Dermis blood vessel endothelial cell (primary cell): Measurements from ENCODE around the gene SRPK1. TPM values are rescaled to one million over a fixed set of nuclear protein-coding genes. Genes with fewer than 3 reads are reported as not detected.
"Not testable (repeated sequence)": the region's sequence is repeated elsewhere in the genome, so short reads cannot be mapped to it uniquely, and the experiment has no call there.

Experiments
- DNase-seq: peaks from one replicate; pipeline ENCODE4 v3.0.0; 2010
- total RNA-seq: library from RNA; depleted of rRNA; stranded (reverse); fragments of >200 nt; gene quantifications from 2 replicates; pipeline ENCODE4 v1.2.3, GENCODE V29; 2014

Gene SRPK1
- 68.4 and 73.0 TPM in 2 replicates for total RNA-seq

DNA sequence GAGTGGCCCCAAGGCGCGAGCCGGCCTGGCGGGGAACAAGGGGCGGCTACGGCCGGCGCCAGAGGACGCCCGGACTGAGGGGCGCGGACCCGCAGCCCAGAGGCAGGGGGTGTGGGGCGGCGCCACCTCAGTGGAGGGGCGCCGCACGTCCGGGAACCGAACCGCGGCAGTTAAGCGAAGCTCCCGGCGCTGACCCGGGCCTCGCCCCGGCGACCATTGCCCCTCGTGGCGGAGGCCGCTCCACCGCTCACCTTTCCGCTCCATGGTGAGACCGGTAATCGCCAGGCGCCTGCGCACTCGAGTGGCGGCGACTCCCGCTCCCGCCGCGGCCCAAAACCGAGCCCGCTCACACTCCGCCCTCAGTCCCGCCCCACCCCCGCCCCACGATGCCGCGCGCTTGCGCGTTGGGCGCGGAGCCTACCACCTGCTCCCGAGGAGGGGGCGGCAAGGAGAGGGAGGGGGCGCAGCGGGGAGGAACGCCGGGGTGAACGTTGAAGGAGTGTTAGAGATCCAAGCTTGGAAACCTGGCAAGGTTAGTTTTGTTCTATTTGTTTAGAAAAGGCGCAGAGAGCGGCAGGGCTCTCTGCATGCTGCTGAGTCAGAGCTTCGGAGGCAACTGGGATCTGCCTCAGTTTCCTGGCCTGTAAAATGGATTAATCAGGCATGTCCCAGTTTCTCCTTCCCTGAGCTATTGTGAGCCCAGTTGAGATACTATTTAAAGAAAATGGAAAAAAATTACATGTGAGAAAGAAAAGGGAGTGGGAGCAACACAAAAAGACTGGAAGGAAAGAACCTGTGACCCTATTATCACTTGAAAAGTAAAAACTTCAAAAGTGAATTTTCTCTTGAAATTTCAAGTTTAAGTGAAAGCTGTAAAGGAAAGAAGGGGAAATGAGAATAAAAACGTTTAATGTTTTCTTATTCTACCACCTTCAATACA, at the start of gene SRPK1:
Gene SRPK1 (minus strand): TSS at position 306 of the 940 bp plus-strand sequence. CDS start 42 bp downstream, at position 264.
- DNase-seq: peak; percentile 91

DNA sequence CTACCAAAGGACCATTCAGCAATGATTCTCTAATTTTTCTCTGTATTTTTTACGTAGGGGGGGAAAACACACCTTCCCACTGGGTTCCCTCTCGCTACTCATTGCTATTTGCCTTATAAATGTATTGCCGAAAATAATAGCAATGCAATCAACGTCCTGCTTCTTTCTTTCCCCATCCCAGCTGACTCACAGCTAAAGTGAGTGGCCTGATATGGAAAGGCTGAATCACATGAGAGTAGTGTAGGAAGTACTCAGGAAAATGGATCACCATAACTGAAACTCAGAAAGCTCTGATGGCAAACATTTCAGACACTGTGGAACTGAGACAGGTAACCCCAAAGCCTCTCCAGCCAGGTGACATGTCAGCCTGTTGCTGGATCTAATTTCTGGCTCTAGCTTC, 49.3 kb upstream of the SRPK1 start:
- DNase-seq: peak; percentile 84

DNA sequence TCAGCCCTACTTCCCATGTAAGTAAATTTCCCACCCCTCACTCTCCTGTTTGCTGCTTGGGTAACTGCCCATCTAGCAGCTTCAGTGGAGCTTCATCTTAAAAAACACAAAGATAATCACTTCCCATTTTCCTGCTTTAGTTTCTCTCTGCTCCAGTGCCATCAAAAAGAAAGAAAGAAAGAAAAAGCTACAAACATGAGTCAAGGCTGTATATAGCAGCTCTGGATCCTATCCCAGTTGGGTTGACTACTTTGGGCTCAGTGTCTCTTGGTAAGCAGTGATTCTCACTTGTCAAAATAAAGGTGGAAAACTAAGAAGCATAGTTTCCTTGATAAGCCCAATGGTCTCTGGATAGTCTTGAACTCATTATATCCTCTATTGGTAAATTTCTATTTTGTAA, 48.7 kb upstream of the SRPK1 start:
- DNase-seq: no peak

DNA sequence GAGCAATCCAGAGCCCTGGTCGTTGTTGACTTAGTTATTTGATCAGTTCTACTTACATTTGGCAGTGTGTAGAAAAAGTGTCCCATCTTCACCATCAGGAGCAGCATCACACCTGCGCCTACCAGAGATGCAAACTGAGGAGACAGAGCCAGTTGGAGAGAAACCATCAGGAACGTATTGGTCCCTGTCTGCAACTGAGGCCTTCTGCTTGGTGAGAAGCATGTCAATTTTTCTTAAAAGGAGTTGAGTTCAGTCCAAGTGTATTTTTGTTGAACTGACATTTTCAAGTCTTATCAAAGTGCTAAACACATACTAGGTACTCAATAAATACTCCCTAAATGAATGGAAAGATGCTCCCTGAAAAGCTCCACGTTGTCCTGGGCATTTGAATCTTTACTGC, 47.9 kb upstream of the SRPK1 start:
- no peak for DNase-seq

DNA sequence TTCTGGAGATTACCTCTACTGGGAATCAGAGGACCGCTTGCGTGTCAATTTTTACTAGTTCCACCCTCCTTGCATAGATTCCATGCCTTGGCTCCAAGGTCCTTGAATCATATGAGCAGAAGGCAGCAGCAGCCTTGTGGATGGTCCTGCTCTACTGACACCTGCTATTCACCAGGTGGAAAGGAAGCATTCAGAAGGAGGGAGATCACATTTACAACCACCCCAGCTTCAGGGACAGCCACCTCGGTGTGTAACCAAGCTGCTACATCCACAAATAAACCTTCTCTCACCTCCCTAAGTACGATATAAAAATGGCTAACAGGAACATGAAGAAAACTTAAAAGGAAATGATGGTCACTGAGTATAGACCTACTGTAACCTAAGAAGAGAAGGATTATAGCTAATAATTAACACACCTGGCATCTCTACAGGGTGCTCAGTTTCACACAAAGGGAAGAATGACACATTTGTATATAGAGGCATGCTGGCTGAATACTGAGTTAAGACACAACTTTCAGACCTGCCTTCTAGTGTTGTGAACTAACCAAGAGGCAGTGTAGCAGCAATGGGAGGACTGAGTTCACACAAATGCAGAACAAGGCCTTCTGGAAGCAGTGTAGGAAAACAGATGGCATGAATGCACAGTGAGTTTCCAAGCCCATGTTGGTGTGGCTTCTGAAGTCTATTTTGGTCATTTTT, 46.3 kb upstream of the SRPK1 start:
- DNase-seq: no peak

DNA sequence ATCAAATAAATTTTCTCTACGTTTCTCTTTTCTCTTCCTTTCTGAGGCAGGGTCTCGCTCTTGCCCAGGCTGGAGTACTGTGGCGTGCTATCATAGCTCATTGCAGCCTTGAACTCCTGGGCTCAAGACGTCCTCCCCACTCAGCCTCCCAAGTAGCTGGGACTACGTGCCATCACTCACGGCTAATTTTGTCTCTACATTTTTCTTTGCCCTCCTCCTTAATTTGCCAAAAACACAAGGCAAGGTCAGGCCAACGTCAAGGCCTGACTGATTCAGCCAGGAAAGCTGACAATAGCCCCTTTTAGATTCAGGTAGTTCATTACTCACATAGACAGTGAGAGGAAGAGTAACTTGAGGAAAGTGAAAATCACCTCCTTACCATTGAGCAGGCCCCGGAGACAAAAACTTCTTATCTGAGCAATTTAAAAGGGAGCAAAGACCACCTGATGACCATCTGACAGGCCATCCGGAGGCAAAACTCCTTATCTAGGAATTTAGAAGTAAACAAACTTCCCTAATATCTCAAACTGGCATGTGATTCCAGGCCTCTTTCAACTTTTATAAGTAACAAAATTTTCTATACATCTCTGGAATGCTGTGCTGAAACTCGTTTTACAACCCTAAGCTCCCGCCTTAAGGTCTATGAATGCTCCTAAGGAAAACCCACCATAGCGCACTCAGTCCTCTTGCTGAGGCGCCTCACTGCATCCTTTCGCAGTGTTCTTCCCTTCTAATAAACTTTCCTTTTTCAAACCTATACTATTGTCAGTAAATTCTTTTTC, 42.1 kb upstream of the SRPK1 start:
- no peak for DNase-seq

DNA sequence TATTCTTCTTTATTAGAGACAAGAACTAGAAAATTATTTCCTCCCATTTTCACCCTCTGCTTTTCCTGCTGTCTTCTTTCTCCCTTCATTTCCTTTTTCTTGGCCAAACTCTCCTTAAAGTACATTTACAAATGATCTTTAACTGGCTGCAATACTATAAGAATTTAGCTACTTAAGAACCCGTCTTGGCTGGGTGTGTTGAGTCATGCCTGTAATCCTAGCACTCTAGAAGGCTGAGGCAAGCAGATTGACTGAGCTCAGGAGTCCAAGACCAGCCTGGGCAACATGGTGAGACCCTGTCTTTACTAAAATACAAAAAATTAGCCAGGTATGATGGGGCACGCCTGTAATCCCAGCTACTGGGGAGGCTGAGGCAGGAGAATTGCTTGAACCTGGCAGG, 39.3 kb upstream of the SRPK1 start:
- DNase-seq: no peak

DNA sequence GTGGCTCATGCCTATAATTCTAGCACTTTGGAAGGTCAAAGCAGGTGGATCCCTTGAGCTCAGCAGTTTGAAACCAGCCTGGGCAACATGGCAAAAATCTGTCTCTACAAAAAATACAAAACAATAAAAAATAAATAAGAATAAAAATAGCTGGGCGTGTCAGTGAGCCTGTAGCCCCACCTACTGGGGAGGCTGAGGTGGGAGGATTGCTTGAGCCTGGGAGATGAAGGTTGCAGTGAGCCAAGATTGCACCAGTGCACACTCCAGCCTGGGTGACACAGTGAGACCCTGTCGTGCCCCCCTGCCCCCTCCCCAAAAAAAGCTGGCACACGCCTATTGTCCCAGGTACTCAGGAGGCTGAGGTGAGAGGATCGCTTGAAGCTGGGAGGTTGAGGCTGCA, 35.1 kb upstream of the SRPK1 start:
- peak; percentile 11 for DNase-seq

DNA sequence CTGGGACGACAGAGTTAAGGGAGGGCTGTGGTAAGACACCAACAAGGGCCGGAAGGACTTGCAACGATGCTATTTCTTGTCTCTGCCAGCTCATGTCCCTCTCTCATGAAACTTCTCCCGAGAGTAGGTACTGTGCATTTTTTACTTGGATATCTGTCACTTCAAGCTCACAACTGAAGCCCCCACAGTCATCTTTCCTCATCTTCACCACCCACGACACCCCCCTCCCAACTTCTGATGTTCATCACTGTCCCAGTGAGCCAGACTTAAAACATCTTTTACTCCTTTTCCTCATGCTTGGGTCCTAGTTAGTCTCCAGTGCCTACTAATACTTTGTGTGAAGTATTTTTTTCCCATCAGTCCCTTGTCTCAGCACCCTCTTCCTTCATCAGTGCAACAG, 34.6 kb upstream of the SRPK1 start:
- no peak for DNase-seq

DNA sequence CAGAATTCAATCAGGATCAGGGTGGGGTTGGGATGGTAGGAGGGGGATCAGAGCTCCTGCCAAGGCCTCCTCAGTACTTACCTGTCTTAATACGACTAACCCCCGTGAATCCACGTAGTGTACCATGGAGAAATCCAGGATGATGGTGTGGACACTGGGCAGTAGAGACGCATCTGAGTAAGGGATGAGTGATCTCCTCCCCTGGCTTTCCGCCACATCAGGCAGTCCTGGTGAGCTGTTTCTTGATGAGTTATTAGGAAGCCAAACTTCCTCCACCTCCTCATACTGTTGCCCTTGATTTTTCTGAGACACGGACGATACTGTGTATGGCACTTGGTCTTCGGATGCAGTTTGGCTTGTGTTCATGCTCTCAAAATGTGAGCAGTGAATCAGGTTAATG, 34.2 kb upstream of the SRPK1 start:
- DNase-seq: peak; percentile 12

DNA sequence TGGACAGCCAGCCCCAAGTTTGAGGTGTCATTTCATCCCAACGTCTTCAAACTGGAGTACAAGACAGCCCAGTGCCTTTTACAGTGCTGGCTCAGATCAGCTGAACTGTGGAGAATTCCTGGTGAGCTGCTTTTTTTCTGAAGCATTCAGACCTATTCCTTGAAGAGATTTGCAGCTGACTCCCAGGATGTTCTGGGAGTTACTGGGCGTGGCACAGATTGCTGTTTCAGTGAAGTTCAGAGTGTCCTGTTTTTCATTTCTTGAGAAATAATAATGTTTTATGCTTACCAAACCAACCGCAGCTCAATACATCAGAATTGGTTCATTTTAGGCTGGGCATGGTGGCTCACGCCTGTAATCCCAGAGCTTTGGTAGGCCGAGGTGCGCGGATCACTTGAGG, 33.4 kb upstream of the SRPK1 start:
- DNase-seq: no peak

DNA sequence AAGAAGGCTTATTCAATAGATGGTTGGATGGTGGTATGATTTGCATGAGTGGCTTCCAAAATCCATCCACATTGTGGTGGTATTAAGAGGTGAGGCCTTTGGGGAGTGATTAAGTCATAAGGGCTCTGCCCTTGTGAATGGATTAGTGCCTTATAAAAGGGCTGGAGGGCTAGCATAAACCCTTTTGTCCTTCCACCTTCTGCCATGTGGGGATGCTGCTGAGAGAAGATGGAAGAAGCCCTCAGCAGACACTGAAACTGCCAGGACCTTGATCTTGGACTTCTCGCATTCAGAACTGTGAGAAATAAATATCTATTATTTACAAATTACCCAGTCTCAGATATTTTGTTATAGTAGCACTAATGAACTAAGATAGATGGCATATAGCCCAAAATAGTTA, 27.8 kb upstream of the SRPK1 start:
- peak; percentile 47 for DNase-seq

DNA sequence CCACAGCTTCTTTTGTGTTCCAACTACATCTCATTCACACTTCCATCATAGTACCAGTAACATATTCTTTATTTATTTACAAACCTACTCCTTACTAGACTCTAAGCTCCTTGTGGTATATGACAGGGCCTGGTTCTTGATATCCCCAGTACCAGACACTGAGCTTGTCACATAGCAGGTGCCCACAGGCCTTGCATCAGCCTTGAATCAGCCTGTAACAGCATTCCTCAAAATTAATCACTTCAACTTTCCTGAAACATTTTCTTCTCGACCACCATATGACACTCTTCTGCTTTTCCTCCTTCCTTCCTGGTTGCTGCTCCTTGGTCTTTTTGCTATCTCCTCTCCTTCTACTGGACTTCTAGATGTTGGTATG, 24.7 kb upstream of the SRPK1 start:
- DNase-seq: no peak

DNA sequence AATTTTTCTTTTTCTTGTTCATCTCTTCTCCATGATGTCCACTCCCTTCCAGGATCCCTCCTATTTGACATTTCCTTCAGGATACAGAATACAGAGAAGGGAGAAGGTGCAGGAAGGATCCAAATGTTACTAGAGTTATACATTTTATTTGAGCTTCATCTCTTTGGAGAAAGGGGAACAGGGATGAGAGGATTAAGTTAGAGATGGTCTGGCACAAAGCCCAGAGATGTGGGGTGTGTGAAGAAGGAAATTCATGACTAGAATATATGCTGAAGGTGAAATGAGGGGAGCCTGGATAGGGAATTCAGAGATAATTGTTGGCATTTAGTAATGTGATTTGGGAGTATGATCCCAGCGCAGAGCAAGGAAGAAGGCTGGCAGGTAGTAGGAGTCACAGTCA, 22.5 kb upstream of the SRPK1 start:
- no peak for DNase-seq

DNA sequence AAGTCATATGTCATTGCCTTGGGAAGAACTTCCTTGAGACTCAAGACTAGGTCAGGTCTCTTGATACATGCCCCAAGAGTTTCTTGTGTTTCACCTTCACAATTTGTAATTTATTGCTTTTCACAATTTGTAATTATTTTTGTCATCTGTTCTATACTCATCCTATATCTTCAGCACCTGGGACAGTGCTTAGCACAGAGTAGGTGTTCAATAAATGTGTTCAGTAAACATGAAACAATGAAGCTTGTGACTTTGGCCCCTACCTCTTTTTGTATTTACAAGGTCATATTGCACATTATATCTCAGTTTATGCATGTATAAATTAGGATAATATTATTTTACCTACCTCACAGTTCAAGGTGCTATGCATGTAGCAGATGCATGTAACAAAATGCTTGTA, 21.5 kb upstream of the SRPK1 start:
- no peak for DNase-seq

DNA sequence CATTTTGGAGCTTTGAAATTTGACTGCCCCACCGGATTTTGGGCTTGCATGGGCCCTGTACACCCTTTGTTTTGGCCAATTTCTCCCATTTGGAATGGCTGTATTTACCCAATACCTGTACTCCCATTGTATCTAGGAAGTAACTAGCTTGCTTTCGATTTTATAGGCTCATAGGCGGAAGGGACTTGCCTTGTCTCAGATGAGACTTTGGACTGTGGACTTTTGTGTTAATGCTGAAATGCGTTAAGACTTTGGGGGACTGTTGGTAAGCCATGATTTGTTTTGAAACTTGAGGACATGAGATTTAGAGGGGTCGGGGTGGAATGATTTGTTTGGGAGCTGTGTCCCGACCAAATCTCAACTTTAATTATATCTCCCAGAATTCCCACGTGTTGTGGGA, 20.3 kb upstream of the SRPK1 start:
- DNase-seq: not testable (repeated sequence)

DNA sequence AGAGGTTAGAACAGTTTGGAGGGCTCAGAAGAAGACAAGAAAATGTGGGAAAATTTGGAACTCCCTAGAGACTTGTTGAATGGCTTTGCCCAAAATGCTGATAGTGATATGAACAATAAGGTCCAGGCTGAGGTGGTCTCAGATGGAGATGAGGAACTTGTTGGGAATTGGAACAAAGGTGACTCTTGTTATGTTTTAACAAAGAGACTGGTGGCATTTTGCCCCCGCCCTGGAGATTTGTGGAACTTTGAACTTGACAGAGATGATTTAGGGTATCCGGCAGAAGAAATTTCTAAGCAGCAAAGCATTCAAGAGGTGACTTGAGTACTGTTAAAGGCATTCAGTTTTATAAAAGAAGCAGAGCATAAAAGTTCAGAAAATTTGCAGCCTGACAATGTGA, 19.1 kb upstream of the SRPK1 start:
- not testable (repeated sequence) for DNase-seq

DNA sequence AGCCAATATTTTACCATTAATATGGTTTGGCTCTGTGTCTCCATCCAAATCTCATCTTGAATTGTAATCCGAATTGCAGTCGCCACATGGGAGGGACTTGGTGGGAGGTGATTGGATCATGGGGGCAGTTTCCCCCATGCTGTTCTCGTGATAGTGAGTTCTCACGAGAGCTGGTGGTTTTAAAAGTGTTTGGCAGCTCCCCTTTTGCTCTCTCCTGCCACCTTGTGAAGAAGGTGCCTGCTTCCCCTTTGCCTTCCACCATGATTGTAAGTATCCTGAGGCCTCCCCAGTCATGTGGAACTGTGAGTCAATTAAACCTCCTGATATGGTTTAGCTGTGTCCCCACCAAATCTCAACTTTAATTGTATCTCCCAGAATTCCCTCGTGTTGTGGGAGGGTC, 18.4 kb upstream of the SRPK1 start:
- DNase-seq: not testable (repeated sequence)

DNA sequence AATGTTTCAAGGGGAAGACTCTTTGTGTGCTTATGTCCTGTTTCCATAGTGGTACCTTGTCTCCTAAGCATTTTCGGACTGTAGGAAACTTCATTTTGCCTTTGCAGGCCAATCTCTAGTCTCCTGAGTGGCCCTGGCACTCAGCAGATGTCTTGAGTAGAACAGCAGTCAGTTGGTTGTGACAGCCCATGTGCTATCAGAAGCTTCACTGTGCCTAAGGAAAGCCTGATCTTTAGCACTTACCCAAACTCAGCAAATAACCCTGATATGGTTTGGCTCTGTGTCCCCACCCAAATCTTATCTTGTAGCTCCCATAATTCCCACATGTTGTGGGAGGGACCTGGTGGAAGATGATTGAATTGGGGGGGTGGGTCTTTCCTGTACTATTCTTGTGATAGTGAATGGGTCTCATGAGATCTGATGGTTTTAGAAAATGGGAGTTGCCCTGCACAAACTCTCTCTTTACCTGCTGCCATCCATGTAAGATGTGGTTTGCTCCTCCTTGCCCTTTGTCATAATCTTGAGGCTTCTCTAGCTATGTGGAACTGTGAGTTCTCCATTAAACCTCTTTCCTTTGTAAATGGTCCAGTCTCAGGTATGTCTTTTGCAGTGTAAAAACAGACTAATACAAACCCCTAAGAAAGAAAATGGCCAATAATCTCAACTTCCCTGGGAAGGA, 15.9 kb upstream of the SRPK1 start:
- DNase-seq: no peak

DNA sequence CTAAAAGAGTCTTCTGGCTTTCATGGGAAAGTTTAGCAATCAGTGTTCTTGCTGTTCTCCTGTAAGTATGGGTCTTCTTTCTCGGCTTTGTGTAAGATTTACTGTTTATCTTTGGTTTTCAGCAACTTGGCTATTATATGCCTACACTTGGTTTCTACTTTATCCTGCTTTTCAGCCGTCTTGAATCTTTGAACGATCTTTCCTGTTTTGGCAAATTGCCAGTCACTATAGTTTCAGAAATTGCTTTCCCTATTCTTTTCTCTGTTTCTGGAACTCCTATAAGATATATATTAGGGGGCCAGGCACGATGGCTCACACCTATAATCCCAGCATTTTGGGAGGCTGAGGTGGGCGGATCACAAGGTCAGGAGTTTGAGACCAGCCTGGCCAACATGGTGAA, 14.6 kb upstream of the SRPK1 start:
- DNase-seq: no peak

DNA sequence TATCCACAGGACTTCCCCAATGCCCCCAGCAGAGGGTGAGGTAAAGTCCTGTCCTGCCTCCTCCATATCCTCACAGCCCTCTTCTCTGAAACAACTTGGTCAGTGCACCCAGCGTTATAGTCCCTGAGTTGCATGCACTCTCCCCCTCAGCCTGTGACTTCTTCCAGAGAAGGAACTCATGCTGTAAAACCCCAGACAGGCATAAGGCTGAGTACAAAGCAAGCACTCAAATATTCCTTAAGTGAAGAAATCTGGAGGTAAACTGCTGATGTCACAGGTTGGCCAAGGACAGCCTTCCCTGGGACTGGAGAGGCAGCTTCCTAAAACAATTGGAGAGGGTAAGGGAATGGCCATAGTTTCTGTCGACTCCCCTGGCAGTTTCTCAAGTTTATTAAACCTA, 12.9 kb upstream of the SRPK1 start:
- no peak for DNase-seq

DNA sequence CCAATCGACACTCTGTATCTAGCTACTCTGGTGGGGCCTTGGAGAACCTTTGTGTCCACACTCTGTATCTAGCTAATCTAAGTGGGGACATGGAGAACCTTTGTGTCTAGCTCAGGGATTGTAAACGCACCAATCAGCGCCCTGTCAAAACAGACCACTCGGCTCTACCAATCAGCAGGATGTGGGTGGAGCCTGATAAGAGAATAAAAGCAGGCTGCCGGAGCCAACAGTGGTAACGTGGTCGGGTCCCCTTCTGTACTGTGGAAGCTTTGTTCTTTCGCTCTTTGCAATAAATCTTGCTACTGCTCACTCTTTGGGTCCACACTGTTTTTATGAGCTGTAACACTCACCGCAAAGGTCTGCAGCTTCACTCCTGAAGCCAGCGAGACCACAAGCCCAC, 11.0 kb upstream of the SRPK1 start:
- DNase-seq: not testable (repeated sequence)

DNA sequence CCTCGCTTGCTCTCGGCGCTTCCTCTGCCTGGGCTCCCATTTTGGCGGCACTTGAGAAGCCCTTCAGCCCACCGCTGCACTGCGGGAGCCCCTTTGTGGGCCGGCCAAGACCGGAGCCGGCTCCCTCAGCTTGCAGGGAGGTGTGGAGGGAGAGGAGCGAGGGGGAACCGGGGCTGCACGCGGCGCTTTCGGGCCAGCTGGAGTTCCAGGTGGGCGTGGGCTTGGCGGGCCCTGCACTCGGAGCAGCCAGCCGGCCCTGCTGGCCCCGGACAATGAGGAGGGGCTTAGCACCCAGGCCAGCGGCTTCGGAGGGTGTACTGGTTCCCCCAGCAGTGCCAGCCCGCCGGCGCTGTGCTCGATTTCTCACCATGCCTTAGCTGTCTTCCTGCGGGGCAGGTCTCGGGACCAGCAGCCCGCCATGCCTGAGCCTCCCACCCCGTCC, 10.2 kb upstream of the SRPK1 start:
- DNase-seq: no peak
